NOMO-1 (cell line): ENCODE data around the gene WNT6.

Experiments
- DNase-seq, 2 experiments: peaks; one replicate each; lab custom pipeline; 2025; ENCODE audit not compliant: unreplicated experiment in 2 of 2; lab: John Stamatoyannopoulos, UW

The WNT6 gene

GRCh38 chr2:218856167-218856895 lies 3.3 kb upstream of the WNT6 start:
- no peak for DNase-seq

DNA sequence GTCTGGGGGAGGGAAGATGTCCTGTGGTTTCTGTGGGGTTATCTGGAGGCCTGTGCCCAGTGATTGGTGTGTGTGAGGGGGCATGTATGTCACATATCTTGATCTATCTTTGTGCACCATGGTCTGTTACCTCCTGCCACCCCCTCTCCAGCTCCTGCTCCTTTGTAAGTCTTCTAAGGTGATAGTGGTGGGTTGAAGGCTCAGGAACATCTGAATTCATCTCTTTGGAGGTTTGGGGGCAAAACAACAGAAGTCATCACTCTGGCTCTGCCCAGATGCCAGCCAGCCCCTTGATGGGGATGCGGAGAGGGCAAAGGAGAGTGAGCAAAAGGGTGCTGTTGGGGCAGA lies 2.7 kb upstream of the WNT6 start:
- no peak for DNase-seq

GRCh38 chr2:218857371-218858137 lies 2.1 kb upstream of the WNT6 start:
- no peak for DNase-seq

DNA sequence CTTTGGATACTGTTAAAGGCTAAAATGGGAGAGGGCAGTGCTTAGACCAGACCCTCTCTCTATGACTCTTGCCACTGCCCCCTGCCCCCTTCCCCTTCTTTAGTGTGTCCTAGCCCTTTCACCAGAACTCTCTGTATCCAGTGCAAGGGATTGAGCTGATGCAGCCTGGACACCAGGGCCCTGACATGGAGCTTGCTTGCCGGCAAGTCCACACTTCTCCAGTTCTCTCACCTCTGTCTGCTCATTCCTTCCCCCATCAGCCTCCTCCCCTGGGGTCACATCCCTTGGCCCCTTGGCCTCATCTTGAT lies 1.5 kb upstream of the WNT6 start:
- DNase-seq: no peak

- DNase-seq: no peak
Observed at GRCh38 chr2:218858671-218859555, 692 bp upstream of the WNT6 start.

DNA sequence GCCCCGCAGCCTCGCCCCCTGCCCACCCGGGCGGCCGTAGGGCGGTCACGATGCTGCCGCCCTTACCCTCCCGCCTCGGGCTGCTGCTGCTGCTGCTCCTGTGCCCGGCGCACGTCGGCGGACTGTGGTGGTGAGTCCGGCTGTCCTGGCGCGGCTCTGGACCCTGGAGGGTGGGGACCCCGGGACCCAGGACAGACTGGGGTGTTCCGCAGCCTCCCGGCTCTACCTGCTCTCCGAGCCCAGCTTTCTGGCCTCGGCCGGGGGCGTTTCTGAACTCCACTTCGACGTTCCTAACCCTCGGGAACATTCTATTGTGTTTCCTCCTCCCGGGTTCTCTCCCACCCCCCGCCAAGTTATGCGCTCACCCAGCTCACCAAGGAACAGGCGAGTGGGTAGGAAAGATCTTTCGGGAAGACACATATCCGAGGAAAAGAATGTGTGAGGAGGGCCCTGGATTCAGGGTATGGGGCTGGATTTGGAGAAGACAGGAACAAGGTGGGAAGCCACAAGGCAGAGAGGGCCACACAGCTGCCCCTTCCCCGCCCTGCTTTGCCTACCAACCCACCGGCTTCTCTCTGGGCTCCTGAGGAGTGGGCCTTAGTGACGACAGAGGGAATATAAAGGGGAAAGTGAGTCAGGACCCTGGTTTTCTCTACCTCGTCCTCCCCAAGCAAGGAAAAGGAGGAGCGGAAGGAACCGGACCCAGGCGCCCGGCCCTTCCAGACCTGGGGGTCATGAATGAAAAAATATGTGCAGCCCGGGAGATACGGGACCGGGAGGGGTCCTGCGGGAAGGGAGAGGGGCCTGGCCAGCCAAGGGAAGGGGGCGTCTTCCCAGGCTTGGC lies 605 bp downstream of the WNT6 start:
- no peak for DNase-seq

DNA sequence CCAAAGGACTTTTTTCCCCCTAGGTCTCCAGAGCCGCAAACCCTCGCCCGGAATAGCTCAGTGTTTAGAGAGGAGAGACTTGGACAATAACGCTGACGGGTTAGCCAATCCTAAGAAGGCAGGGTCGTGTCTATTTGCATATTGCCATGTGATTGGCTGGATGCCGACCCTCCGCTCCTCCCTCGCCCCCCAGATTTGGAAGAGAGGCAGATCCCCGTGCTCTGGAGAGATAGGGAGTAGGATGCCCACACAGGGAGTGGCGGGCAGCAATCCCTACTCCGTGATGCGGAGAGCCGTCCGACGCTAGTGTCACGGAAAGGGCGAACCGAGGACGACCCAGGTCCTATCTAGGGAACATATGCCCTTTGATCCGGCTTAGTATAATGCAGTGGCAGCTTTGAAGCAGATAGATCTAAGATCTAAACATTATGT lies 1.4 kb downstream of the WNT6 start:
- DNase-seq: peak; percentile 46 to 62

- DNase-seq: no peak
Observed at GRCh38 chr2:218861645-218862318, 2.2 kb downstream of the WNT6 start.

- no peak for DNase-seq
Observed at GRCh38 chr2:218863021-218863520, 3.5 kb downstream of the WNT6 start.

GRCh38 chr2:218865396-218865795 lies 5.8 kb downstream of the WNT6 start:
- no peak for DNase-seq

GRCh38 chr2:218865999-218866398 lies 6.4 kb downstream of the WNT6 start:
- no peak for DNase-seq

DNA sequence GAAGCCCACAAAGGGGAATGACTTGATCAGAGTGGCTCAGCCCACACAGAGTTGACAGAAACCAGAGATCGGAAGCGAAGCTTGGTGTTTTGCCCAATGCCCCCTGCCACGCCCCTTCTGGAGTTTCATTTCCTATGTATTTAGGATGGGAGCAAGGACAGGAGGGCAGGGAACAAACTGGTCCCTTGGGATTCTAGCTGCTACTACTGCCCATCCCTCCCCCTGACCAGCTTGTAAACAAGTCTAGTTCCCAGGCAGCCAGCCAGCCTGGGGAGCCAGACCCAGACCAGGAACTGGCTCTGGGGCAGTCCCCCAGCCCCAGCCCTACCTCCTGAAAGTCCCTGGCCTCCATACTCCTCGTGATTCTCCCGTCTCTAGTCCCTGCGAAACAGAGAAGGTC lies 8.3 kb downstream of the WNT6 start:
- DNase-seq: no peak

- DNase-seq: no peak
Observed at GRCh38 chr2:218869064-218869463, 9.5 kb downstream of the WNT6 start.

DNA sequence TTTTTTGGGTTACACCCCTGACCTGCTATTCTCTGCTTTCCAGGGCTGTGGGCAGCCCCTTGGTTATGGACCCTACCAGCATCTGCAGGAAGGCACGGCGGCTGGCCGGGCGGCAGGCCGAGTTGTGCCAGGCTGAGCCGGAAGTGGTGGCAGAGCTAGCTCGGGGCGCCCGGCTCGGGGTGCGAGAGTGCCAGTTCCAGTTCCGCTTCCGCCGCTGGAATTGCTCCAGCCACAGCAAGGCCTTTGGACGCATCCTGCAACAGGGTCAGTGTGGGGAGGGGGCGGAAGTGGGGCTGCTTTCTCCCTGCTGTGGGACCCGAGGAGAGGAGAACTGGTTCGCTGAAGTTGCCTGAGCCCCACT lies 11.4 kb downstream of the WNT6 start:
- peak; percentile 29 to 50 for DNase-seq

DNA sequence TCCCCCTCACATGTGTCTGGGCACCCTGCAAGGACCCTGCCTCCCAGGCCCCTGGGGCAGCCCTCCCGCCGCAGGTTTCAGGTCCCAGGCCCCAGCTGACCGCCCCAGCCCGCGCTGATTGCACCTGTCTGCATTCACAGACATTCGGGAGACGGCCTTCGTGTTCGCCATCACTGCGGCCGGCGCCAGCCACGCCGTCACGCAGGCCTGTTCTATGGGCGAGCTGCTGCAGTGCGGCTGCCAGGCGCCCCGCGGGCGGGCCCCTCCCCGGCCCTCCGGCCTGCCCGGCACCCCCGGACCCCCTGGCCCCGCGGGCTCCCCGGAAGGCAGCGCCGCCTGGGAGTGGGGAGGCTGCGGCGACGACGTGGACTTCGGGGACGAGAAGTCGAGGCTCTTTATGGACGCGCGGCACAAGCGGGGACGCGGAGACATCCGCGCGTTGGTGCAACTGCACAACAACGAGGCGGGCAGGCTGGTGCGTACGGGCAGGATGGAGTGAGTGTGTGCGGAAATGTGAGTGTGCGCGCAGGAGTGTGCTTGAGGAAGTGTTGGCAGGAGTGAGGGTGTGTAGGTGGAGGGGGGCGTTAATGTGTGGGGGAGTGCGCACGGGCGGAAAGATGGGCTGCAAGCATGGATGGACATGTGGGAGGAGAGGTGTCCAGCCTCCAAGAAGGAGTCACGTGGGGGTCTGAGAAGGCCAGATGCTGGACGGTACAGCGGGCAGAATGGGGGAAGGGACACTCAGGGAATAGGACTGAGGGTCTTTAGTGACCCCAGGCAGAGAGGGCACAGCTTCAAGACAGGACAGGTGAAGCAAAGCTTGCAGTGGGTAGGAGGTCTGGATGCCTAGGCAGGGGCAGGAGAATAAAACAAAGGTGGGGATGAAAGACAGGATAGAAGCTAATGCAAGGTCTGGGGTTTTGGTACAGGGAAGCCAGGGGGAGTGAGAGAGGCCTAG lies 12.0 kb downstream of the WNT6 start:
- peak in 1 of 2 experiments; percentile 31 for DNase-seq

GRCh38 chr2:218872645-218873358 lies 13.2 kb downstream of the WNT6 start:
- no peak for DNase-seq

- DNase-seq: no peak
Observed at GRCh38 chr2:218873359-218874194, 14.0 kb downstream of the WNT6 start.
